Suprapubic skin (tissue), 3 donors: Measurements from ENCODE around the gene C16orf95.

Source experiments
- CTCF ChIP-seq, 2 donors: fragments of 200-600 bp in 1 of 2; fragments of 450-650 bp in 1 of 2; sonication (generic) in 1 of 2; IDR thresholded peaks; one replicate each; pipeline ENCODE4 v1.5.1; 2016 to 2019; ENCODE audit warnings: antibody characterized with exemption in 2 of 2, mild to moderate bottlenecking in 1 of 2, moderate library complexity in 1 of 2
- POLR2A ChIP-seq, 2 donors: fragments of 450-650 bp; IDR thresholded peaks; one replicate each; pipeline ENCODE4 v1.6.1; 2017; ENCODE audit warnings: antibody characterized with exemption in 2 of 2, mild to moderate bottlenecking in 2 of 2, moderate library complexity in 2 of 2

- TF ChIP-seq CTCF (IDR thresholded peaks at IDR 0.05): no peak
- no peak for TF ChIP-seq POLR2A (IDR thresholded peaks at IDR 0.05)
These were observed 706 bp downstream of the C16orf95 start for GRCh38 chr16:87316450-87316922.
